DOHH2 (cell line): ENCODE results near the gene PDE8B.

ENCODE experiments used
- H3F3A ChIP-seq: fragments of 200-600 bp; sonication (generic), shearing (Covaris generic); 2 replicates; pipeline ENCODE4 v1.6.0; 2016; ENCODE audit warnings: antibody characterized with exemption, mild to moderate bottlenecking; ENCODE audit not compliant: control insufficient read depth, insufficient read depth
- H3K27ac ChIP-seq: fragments of 200-600 bp; sonication (generic); 2 replicates; pipeline ENCODE4 v1.5.1; 2014; ENCODE audit warnings: low read depth, mild to moderate bottlenecking, low read length, moderate library complexity
- H3K27me3 ChIP-seq: fragments of 200-600 bp; sonication (generic); 2 replicates; pipeline ENCODE4 v1.6.1; 2014; ENCODE audit warnings: mild to moderate bottlenecking, low read length, mixed read lengths; ENCODE audit not compliant: control insufficient read depth
- H3K36me3 ChIP-seq: fragments of 200-600 bp; sonication (generic); 2 replicates; pipeline ENCODE4 v1.6.1; 2014; ENCODE audit warnings: mild to moderate bottlenecking, low read length, moderate library complexity, mixed read lengths; ENCODE audit not compliant: control insufficient read depth
- H3K4me1 ChIP-seq: fragments of 200-600 bp; sonication (generic); 2 replicates; pipeline ENCODE4 v1.6.1; 2014; ENCODE audit warnings: mild to moderate bottlenecking, low read length, mixed read lengths; ENCODE audit not compliant: control insufficient read depth
- H3K4me2 ChIP-seq: fragments of 200-600 bp; sonication (generic); 2 replicates; pipeline ENCODE4 v1.6.0; 2014; ENCODE audit warnings: mild to moderate bottlenecking, low read length, moderate library complexity
- H3K4me3 ChIP-seq: fragments of 200-600 bp; sonication (generic); 2 replicates; pipeline ENCODE4 v1.5.1; 2014; ENCODE audit warnings: mild to moderate bottlenecking, low read length, mixed read lengths
- H3K79me2 ChIP-seq: fragments of 200-600 bp; sonication (generic); 2 replicates; pipeline ENCODE4 v1.6.1; 2014; ENCODE audit warnings: mild to moderate bottlenecking, low read length, mixed read lengths; ENCODE audit not compliant: control insufficient read depth
- H3K9me2 ChIP-seq: fragments of 200-600 bp; sonication (generic); replicated peaks from 2 replicates; pipeline ENCODE4 v1.6.1; 2014; ENCODE audit warnings: mild to moderate bottlenecking, low read length, mixed read lengths; ENCODE audit not compliant: control insufficient read depth
- H3K9me3 ChIP-seq: fragments of 200-600 bp; sonication (generic); 2 replicates; pipeline ENCODE4 v1.6.1; 2014; ENCODE audit warnings: antibody characterized with exemption, low read length, mixed read lengths; ENCODE audit not compliant: control insufficient read depth, insufficient read depth
- H4K20me1 ChIP-seq: fragments of 200-600 bp; sonication (generic); 2 replicates; pipeline ENCODE4 v1.6.0; 2014; ENCODE audit warnings: low read depth, mild to moderate bottlenecking, antibody characterized with exemption, low read length, moderate library complexity; ENCODE audit not compliant: control insufficient read depth, insufficient read depth
- CTCF ChIP-seq: fragments of 200-600 bp; sonication (generic); IDR thresholded peaks from one replicate; pipeline ENCODE4 v1.5.1; 2014; ENCODE audit warnings: antibody characterized with exemption, mild to moderate bottlenecking, low read depth, low read length; ENCODE audit not compliant: poor library complexity, severe bottlenecking
- EZH2phosphoT487 ChIP-seq: fragments of 200-600 bp; sonication (generic); IDR thresholded peaks from 2 replicates; pipeline ENCODE4 v1.6.1; 2017; ENCODE audit warnings: borderline replicate concordance, mild to moderate bottlenecking, antibody characterized with exemption, low read length, moderate library complexity, mixed read lengths

The PDE8B gene

DNA sequence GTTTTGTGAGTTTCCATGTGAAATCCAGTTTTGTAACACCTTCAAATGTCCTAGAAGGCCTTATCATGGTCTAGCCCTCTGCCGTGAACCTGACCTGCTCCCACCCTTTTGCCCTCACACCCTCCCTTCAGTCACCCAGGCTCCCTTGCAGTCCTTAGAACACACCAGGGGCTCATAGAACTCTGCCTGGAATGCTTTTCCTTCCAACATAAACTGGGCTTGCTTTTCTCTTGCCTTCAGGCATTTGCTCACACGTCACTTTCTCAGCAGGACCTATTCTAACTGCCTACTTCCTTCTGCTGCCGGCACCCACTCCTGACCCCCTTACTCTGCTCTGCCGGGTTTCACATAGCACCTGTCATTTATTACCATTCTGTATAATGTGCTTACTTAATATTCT lies 111.9 kb downstream of the PDE8B start:
- Histone ChIP-seq H3K27me3 (0 out of 2 replicates have a peak, but pooled peaks cover 3% of the 10 kb centered on the region), H3K4me3 (no peak overlapping the region), H3K9me2 (no peaks in the 10 kb centered on the region), H3F3A (no peaks in the 10 kb centered on the region), H3K36me3 (no peaks in the 10 kb centered on the region), H3K4me2 (no peak overlapping the region), H3K27ac (no peak overlapping the region), H3K4me1 (no peaks in the 10 kb centered on the region), H3K9me3 (no peaks in the 10 kb centered on the region), H4K20me1 (no peaks in the 10 kb centered on the region), H3K79me2 (no peaks in the 10 kb centered on the region)
- TF ChIP-seq EZH2phosphoT487: no peak
- no peak for TF ChIP-seq CTCF

DNA sequence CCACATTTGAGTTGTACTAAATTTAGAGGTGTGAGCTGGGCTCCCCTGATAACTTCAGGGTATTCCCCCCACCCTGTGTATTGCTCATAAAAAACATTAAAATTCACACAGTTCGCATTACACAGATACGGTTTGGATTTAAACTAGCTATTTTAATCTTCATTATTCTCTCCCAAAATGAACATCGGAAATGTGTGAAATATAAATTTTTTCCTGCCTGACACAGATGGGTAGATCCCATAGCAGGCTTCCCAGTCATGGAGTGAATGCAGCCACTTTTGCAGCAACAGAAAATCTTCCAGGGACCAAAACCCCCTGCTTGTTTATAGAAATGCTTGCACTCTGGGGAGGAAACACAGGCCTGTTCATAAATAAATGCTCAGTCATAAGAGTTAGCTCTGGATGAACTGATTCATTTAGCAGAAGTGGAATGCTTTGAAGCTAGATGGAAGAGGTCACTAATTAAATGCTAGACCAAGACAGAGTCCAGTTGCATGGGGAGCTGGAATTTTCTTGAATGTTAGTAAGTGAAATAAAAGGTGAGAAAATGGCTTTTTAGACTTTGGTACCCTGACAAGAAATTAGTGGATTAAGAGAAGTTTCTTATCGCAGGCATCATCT lies 115.6 kb downstream of the PDE8B start:
- H3K79me2 ChIP-seq: no peaks in the 10 kb centered on the region
- no peaks in the 10 kb centered on the region for H3K36me3 ChIP-seq
- H3K4me1 ChIP-seq: no peaks in the 10 kb centered on the region
- TF ChIP-seq EZH2phosphoT487 (no peak), CTCF (no peak)
- H3K9me3 ChIP-seq: no peaks in the 10 kb centered on the region
- no peaks in the 10 kb centered on the region for H3K9me2 ChIP-seq
- no peaks in the 10 kb centered on the region for H4K20me1 ChIP-seq
- no peaks in the 10 kb centered on the region for H3F3A ChIP-seq
- H3K4me2 ChIP-seq: no peak overlapping the region
- peaks cover 6% of the 10 kb centered on the region; the same call in 1 of the 2 replicates for H3K27me3 ChIP-seq
- H3K27ac ChIP-seq: no peak overlapping the region
- H3K4me3 ChIP-seq: no peak overlapping the region

DNA sequence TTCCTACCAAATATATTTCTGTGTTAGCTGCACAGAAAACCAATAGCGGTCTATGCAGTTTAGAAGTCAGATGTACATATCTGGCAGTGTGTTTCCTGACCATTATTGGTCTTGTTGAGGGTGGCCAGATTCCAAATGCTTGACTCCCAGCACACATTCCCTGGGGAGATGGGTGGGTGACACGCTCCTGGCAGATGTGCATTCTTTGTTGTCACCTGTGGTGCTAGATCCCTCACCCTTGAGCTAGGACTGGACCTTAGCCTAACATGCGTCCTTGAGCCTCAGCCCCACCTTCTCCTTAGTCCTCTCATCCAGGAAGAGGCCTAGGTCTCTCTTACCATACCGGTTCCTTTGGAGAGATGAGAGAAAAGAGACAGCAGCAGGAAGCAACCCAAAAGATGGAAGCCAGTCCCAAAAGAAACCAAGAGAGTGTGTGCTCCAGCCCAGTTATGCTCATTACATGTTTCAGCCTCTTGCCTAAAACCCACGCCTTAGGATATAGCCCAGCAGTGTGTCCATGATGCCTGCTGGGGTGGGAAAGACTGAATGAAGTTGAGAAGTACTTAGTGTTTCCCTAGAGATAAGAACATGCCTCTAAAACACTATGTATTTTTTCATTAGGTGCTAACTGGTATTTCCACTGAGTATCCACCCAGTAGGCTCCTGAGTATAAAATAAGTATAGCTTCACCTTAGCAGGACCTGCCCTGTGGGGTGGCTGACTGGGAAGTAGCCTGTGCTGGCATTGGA lies 116.7 kb downstream of the PDE8B start:
- H3K27ac ChIP-seq: no peak overlapping the region

More for the DNA sequence above, 116.7 kb downstream of the PDE8B start:
- no peaks in the 10 kb centered on the region for H3K9me3 ChIP-seq
- no peak overlapping the region for H3K4me2 ChIP-seq
- H3K27me3 ChIP-seq: peaks cover 6% of the 10 kb centered on the region; the same call in 1 of the 2 replicates
- no peaks in the 10 kb centered on the region for H3K9me2 ChIP-seq
- TF ChIP-seq EZH2phosphoT487 (no peak), CTCF (no peak)
- no peaks in the 10 kb centered on the region for H4K20me1 ChIP-seq
- no peaks in the 10 kb centered on the region for H3K79me2 ChIP-seq
- no peaks in the 10 kb centered on the region for H3K4me1 ChIP-seq
- no peaks in the 10 kb centered on the region for H3F3A ChIP-seq
- H3K4me3 ChIP-seq: no peak overlapping the region
- H3K36me3 ChIP-seq: no peaks in the 10 kb centered on the region
